Breast epithelium (tissue), 4 donors: ENCODE results near the gene DDX46. TPM values are rescaled to one million over a fixed set of nuclear protein-coding genes. Genes with fewer than 3 reads are reported as not detected.
"Not testable (repeated sequence)": the region's sequence is repeated elsewhere in the genome, so short reads cannot be mapped to it uniquely, and the experiment has no call there.

ENCODE experiments used
- DNase-seq, 2 donors: peaks; one replicate each; pipeline ENCODE4 v3.0.0-alpha.2; 2019; ENCODE audit warnings: low spot score in 2 of 2
- H3K27ac ChIP-seq, 2 donors: fragments of 200-600 bp; sonication (generic) in 1 of 2; one replicate each; pipeline ENCODE4 v1.5.1; 2016 to 2019; ENCODE audit warnings: mild to moderate bottlenecking in 1 of 2
- H3K27me3 ChIP-seq, 2 donors: fragments of 200-600 bp; sonication (generic) in 1 of 2; one replicate each; pipeline versions ENCODE4 v1.5.1 to v1.6.0; 2017 to 2019; ENCODE audit warnings: control low read depth in 1 of 2, mild to moderate bottlenecking in 1 of 2
- H3K36me3 ChIP-seq: fragments of 200-600 bp; one replicate; pipeline ENCODE4 v1.5.1; 2019
- H3K4me1 ChIP-seq, 2 donors: fragments of 200-600 bp; sonication (generic); one replicate each; pipeline ENCODE4 v1.5.1; 2016 to 2019; ENCODE audit warnings: control low read depth in 1 of 2
- H3K4me3 ChIP-seq, 3 donors: fragments of 200-600 bp; sonication (generic); 1 replicate in 2 of 3; 2 replicates in 1 of 3; pipeline ENCODE4 v1.5.1; 2016 to 2019; ENCODE audit warnings: mild to moderate bottlenecking in 3 of 3, moderate library complexity in 2 of 3
- H3K9me3 ChIP-seq, 2 donors: fragments of 200-600 bp; sonication (generic) in 1 of 2; one replicate each; pipeline ENCODE4 v1.5.1; 2016 to 2019; ENCODE audit warnings: control low read depth in 1 of 2
- POLR2A ChIP-seq: fragments of 450-650 bp; IDR thresholded peaks from one replicate; pipeline ENCODE4 v1.6.1; 2016; ENCODE audit warnings: antibody characterized with exemption, mild to moderate bottlenecking, moderate library complexity
- POLR2AphosphoS5 ChIP-seq, 3 donors: sonication (generic); formaldehyde crosslinking; IDR thresholded peaks; one replicate each; pipeline ENCODE4 v1.6.1; 2017; ENCODE audit warnings: antibody characterized with exemption in 3 of 3
- intact Hi-C: fragments of 100-400 bp; cut with DNase I; formaldehyde crosslinking; loops from one replicate; pipeline ENCODE4 v1.15.1; 2023; ENCODE audit warnings: low total_unique reads
- total RNA-seq, 3 donors: library from RNA; depleted of rRNA; stranded (reverse); fragments of >200 nt; gene quantifications; one replicate each; pipeline ENCODE4 v1.1.0, GENCODE V29; 2016
- TF ChIP-seq, protein P1 (sequence below), 3 donors: fragments of 450-650 bp; IDR thresholded peaks; one replicate each; pipeline ENCODE4 v1.5.1; 2016 to 2017; ENCODE audit warnings: antibody characterized with exemption in 3 of 3, mild to moderate bottlenecking in 3 of 3, moderate library complexity in 3 of 3

The DDX46 gene, protein sequence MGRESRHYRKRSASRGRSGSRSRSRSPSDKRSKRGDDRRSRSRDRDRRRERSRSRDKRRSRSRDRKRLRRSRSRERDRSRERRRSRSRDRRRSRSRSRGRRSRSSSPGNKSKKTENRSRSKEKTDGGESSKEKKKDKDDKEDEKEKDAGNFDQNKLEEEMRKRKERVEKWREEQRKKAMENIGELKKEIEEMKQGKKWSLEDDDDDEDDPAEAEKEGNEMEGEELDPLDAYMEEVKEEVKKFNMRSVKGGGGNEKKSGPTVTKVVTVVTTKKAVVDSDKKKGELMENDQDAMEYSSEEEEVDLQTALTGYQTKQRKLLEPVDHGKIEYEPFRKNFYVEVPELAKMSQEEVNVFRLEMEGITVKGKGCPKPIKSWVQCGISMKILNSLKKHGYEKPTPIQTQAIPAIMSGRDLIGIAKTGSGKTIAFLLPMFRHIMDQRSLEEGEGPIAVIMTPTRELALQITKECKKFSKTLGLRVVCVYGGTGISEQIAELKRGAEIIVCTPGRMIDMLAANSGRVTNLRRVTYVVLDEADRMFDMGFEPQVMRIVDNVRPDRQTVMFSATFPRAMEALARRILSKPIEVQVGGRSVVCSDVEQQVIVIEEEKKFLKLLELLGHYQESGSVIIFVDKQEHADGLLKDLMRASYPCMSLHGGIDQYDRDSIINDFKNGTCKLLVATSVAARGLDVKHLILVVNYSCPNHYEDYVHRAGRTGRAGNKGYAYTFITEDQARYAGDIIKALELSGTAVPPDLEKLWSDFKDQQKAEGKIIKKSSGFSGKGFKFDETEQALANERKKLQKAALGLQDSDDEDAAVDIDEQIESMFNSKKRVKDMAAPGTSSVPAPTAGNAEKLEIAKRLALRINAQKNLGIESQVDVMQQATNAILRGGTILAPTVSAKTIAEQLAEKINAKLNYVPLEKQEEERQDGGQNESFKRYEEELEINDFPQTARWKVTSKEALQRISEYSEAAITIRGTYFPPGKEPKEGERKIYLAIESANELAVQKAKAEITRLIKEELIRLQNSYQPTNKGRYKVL
- total RNA-seq = 10 to 100 TPM; 37.8 to 62.6 (median 51.1) TPM

DNA sequence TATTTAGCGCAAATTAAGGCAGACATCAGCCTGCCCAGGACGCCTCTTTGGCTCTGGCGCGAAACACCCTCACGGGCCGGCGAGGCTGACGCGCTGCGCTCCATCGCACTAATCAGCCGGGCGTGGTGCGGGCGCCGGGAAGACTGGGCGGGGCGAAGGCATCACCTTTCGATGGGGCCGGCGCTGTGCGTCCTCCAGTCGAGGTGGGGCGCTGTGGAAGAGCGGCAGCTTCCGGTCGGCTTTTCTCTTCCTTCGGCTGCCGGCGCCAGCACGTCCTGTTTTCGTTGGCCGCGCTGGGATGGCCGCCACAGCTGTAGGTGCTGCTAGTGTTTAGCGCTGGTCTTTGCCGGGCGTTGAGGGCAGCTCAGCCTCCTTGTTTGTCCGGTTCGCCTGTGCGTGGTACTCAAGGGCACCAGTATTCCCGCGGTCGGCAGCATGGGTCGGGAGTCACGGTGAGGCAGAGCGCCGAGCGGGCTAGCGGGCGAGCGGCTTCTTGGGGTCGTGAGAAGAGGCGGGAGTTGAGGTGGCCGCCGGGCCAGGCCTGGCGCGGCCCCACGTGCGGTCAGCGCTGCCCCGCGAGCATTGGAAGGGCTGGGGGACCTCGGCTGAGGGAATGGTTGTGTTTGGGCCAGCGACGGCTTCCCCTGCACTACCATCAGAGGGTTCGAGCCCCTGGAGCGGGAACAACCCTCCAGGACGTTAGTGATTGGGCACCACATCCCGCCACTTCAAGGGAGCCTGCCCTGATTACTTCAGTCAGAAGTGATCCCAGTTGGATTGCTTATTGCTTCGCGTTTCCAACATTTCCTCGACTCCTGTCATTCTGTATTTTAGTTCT lies at the start of gene DDX46:
TSS of gene DDX46 (plus strand) at position 276 of the 838 bp plus-strand sequence. CDS start at position 436, 160 bp downstream.
- intact Hi-C loops = no loop called here
- Histone ChIP-seq H3K27ac (peak within 1 kb of the TSS; percentile 50 to 71), H3K27me3 (no peaks in the 10 kb centered on the region), H3K4me3 (peak within 1 kb of the TSS; percentile 74 to 96 (median 81)), H3K9me3 (no peaks in the 10 kb centered on the region), H3K36me3 (no peaks in the 10 kb centered on the region), H3K4me1 (peaks cover 0 to 13% of the 10 kb centered on the region in 2 donors)
- DNase-seq = peak; percentile 84 to 91
- TF ChIP-seq POLR2A (no peak), POLR2AphosphoS5 (IDR thresholded peaks at IDR 0.05) (peak; percentile 33 to 48 (median 40))
- TF ChIP-seq, protein P1, sequence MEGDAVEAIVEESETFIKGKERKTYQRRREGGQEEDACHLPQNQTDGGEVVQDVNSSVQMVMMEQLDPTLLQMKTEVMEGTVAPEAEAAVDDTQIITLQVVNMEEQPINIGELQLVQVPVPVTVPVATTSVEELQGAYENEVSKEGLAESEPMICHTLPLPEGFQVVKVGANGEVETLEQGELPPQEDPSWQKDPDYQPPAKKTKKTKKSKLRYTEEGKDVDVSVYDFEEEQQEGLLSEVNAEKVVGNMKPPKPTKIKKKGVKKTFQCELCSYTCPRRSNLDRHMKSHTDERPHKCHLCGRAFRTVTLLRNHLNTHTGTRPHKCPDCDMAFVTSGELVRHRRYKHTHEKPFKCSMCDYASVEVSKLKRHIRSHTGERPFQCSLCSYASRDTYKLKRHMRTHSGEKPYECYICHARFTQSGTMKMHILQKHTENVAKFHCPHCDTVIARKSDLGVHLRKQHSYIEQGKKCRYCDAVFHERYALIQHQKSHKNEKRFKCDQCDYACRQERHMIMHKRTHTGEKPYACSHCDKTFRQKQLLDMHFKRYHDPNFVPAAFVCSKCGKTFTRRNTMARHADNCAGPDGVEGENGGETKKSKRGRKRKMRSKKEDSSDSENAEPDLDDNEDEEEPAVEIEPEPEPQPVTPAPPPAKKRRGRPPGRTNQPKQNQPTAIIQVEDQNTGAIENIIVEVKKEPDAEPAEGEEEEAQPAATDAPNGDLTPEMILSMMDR (IDR thresholded peaks at IDR 0.05) = peak in 2 of 3 donors; percentile 43 to 55

DNA sequence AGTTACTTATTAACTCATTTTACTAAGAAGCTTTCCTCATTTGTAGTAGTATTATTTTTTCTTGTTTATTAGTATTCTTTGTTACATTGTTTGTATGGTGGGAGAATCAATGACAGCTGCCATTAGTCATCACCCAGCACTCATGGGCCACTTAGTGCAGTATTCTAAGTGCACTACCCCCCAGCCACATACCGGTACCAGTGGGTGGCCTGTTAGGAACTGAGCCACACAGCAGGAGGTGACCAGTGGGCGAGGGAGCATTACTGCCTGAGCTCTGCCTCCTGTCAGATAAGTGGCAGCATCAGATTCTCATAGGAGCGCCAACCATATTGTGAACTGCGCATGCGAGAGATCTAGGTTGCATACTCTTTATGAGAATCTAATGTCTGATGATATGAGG lies 44.5 kb upstream of the DDX46 start:
- H3K36me3 ChIP-seq = no peaks in the 10 kb centered on the region
- H3K4me3 ChIP-seq = no peak overlapping the region
- intact Hi-C loops = no loop called here
- H3K4me1 ChIP-seq = no peaks in the 10 kb centered on the region
- TF ChIP-seq POLR2AphosphoS5 (IDR thresholded peaks at IDR 0.05) (no peak), POLR2A (no peak)
- TF ChIP-seq, protein P1 (IDR thresholded peaks at IDR 0.05) = no peak
- H3K27ac ChIP-seq = no peak overlapping the region
- H3K9me3 ChIP-seq = no peaks in the 10 kb centered on the region
- no peaks in the 10 kb centered on the region for H3K27me3 ChIP-seq
- DNase-seq = no peak

DNA sequence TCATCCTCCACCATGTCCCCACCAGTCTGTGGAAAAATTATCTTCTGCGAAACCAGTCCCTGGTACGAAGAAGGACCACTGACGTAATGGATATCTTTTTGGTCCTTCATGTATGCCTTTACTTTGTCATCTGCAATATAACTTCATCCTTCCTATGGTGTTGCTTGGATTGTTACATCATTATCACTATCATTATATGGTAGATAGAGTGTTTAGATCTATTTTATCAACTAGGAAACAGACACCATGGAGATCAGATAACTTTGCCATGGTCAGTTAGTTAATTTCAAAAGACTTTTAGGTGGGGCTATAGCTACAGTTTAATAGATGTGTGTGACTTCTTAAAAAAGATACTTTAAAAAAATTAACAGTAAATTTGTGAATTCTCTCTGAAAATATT lies 44.0 kb upstream of the DDX46 start:
- H3K27ac ChIP-seq = no peak overlapping the region
- no peaks in the 10 kb centered on the region for H3K4me1 ChIP-seq
- no peaks in the 10 kb centered on the region for H3K27me3 ChIP-seq
- no peaks in the 10 kb centered on the region for H3K36me3 ChIP-seq
- no peak for DNase-seq
- TF ChIP-seq POLR2A (no peak), POLR2AphosphoS5 (IDR thresholded peaks at IDR 0.05) (no peak)
- TF ChIP-seq, protein P1 (IDR thresholded peaks at IDR 0.05) = no peak
- H3K9me3 ChIP-seq = no peaks in the 10 kb centered on the region
- intact Hi-C loops = no loop called here
- no peak overlapping the region for H3K4me3 ChIP-seq

DNA sequence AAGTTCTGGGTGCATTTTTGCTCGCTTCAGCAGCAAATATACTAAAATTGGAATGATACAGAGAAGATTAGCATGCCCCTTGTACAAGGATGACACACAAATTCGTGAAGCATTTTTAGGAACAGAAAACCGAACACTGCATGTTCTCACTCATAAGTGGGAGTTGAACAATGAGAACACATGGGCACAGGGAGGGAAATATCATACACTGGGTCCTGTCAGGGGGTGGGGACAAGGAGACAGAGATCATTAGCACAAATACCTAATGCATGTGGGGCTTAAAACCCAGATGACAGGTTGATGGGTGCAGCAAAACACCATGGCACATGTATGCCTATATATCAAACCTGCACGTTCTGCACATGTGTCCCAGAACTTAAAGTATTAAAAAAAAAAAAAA lies 43.1 kb upstream of the DDX46 start:
- H3K36me3 ChIP-seq, intact Hi-C loops: not testable (repeated sequence)

DNA sequence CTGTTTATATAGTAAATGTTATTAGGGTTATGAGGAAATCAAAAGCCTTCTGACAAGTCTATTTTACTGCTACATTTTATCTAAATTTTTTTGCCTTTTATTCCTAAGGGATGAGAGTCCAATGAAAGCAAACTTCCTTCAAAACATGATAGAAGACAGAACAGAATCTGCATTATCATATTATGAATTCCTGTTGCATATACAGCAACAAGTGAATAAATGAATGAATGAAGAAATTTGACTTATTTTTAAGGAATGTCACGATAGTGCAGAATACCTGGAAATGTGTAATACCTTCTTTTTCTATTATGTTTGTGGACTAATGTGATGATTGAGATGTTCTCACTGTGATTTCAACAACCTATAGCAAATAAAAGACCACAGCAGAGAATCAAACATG lies 33.7 kb upstream of the DDX46 start:
- peaks cover 5% of the 10 kb centered on the region for H3K36me3 ChIP-seq
- no peak overlapping the region for H3K4me3 ChIP-seq
- H3K4me1 ChIP-seq = no peaks in the 10 kb centered on the region
- TF ChIP-seq POLR2AphosphoS5 (IDR thresholded peaks at IDR 0.05) (no peak), POLR2A (no peak)
- TF ChIP-seq, protein P1 (IDR thresholded peaks at IDR 0.05) = no peak
- no peaks in the 10 kb centered on the region for H3K9me3 ChIP-seq
- intact Hi-C loops = no loop called here
- DNase-seq = no peak
- H3K27ac ChIP-seq = no peak overlapping the region
- H3K27me3 ChIP-seq = no peaks in the 10 kb centered on the region

More for the DNA sequence above, 43.1 kb upstream of the DDX46 start:
- H3K27me3 ChIP-seq, H3K4me1 ChIP-seq, H3K4me3 ChIP-seq, DNase-seq, H3K9me3 ChIP-seq, H3K27ac ChIP-seq: not testable (repeated sequence)
